ENCODE data around the gene CDKN1A. TPM values are rescaled to one million over a fixed set of nuclear protein-coding genes. Genes with fewer than 3 reads are reported as not detected.

CDKN1A gene
- total RNA-seq, 6 experiments from 2014 or later: 496 to 872 (median 617) TPM

GRCh38 chr6:36706339-36706738 is 27.8 kb downstream of the CDKN1A start:
- no peak for DNase-seq
- Mint-ChIP-seq H3K4me1 (ENCODE audit: low read depth) (peaks cover 10% of the 10 kb centered on the region), H3K27me3 (ENCODE audit: insufficient read depth) (peaks cover 14% of the 10 kb centered on the region), H3K36me3 (ENCODE audit: low read depth) (no peaks in the 10 kb centered on the region), H3K27ac (no peak overlapping the region), H3K4me3 (no peak overlapping the region), H3K9me3 (no peaks in the 10 kb centered on the region)
- no peak for TF ChIP-seq CTCF (IDR thresholded peaks at IDR 0.05)

GRCh38 chr6:36712816-36713215 is 34.3 kb downstream of the CDKN1A start:
- no peak overlapping the region for H3K27ac Mint-ChIP-seq
- H3K4me1 Mint-ChIP-seq (ENCODE audit: low read depth): peaks cover 8% of the 10 kb centered on the region
- H3K4me3 Mint-ChIP-seq: no peak overlapping the region
- peaks cover 10% of the 10 kb centered on the region for H3K27me3 Mint-ChIP-seq (ENCODE audit: insufficient read depth)
- no peaks in the 10 kb centered on the region for H3K9me3 Mint-ChIP-seq
- DNase-seq: no peak
- TF ChIP-seq CTCF (IDR thresholded peaks at IDR 0.05): no peak
- no peaks in the 10 kb centered on the region for H3K36me3 Mint-ChIP-seq (ENCODE audit: low read depth)

- no peak overlapping the region for H3K27ac Mint-ChIP-seq
- peaks cover 8% of the 10 kb centered on the region for H3K4me1 Mint-ChIP-seq (ENCODE audit: low read depth)
- no peaks in the 10 kb centered on the region for H3K9me3 Mint-ChIP-seq
- H3K36me3 Mint-ChIP-seq (ENCODE audit: low read depth): no peaks in the 10 kb centered on the region
- TF ChIP-seq CTCF (IDR thresholded peaks at IDR 0.05): no peak
- no peak for DNase-seq
- H3K27me3 Mint-ChIP-seq (ENCODE audit: insufficient read depth): peaks cover 10% of the 10 kb centered on the region
- no peak overlapping the region for H3K4me3 Mint-ChIP-seq
Measured at GRCh38 chr6:36713846-36714245, 35.3 kb downstream of the CDKN1A start.

- Mint-ChIP-seq H3K9me3 (no peaks in the 10 kb centered on the region), H3K4me3 (no peak overlapping the region), H3K36me3 (ENCODE audit: low read depth) (no peaks in the 10 kb centered on the region), H3K27ac (no peak overlapping the region), H3K27me3 (ENCODE audit: insufficient read depth) (peaks cover 9% of the 10 kb centered on the region), H3K4me1 (ENCODE audit: low read depth) (peaks cover 8% of the 10 kb centered on the region)
- TF ChIP-seq CTCF (IDR thresholded peaks at IDR 0.05): no peak
- DNase-seq: no peak
Measured at GRCh38 chr6:36714511-36714910, 36.0 kb downstream of the CDKN1A start.

- H3K9me3 Mint-ChIP-seq: no peaks in the 10 kb centered on the region
- DNase-seq: no peak
- no peak overlapping the region for H3K4me3 Mint-ChIP-seq
- H3K36me3 Mint-ChIP-seq (ENCODE audit: low read depth): no peaks in the 10 kb centered on the region
- peaks cover 8% of the 10 kb centered on the region for H3K4me1 Mint-ChIP-seq (ENCODE audit: low read depth)
- H3K27me3 Mint-ChIP-seq (ENCODE audit: insufficient read depth): peaks cover 5% of the 10 kb centered on the region
- no peak overlapping the region for H3K27ac Mint-ChIP-seq
- TF ChIP-seq CTCF (IDR thresholded peaks at IDR 0.05): no peak
Measured at GRCh38 chr6:36715469-36715868, 37.0 kb downstream of the CDKN1A start.

Data from HFFc6 (cell line).